ENCODE measurements around the gene SLC2A4RG.

DNA sequence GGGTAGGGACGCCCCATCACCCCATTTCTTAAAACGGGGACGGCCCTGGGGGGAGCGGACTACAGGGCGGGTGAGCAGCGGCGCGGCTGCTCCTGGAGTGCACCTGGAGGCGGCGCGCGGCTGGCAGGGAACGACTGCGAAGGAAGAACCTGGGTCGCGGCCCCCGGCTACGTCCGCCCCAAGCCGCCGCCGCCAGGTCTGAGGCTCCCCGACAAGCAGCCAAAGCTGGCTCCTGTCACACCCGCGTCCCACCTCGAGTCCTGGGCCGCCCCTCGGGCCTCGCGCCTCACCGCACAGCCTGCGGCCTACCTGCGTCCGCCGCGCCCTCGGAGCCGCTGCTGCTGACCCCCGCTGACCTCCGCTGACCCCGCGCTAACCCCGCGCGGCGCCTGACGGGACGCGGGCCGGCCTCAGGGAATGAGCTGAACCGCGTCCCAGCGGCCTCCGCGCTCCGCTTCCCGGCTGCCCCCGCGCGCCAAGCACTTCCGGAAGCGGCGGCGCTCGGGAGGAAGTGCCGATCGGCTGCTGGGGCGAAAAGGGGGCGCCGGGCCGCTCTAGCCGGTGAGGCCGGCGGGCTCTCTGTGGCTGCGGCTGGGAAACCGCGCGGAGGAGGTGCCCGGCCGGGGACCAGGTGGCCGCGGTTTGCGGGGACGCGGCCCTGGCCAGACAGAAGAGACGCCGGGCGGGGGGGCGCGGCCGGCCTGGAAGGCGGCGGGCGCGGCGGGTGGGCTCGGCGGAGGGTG is 31.8 kb upstream of the SLC2A4RG start, which contains the start of the genes ARFRP1 and ZGPAT:
- TF ChIP-seq, protein P1, sequence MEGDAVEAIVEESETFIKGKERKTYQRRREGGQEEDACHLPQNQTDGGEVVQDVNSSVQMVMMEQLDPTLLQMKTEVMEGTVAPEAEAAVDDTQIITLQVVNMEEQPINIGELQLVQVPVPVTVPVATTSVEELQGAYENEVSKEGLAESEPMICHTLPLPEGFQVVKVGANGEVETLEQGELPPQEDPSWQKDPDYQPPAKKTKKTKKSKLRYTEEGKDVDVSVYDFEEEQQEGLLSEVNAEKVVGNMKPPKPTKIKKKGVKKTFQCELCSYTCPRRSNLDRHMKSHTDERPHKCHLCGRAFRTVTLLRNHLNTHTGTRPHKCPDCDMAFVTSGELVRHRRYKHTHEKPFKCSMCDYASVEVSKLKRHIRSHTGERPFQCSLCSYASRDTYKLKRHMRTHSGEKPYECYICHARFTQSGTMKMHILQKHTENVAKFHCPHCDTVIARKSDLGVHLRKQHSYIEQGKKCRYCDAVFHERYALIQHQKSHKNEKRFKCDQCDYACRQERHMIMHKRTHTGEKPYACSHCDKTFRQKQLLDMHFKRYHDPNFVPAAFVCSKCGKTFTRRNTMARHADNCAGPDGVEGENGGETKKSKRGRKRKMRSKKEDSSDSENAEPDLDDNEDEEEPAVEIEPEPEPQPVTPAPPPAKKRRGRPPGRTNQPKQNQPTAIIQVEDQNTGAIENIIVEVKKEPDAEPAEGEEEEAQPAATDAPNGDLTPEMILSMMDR (IDR thresholded peaks at IDR 0.05; ENCODE audit: extremely low read depth in 1 of 2, insufficient read depth in 1 of 2, low read depth in 1 of 2, low read length in 2 of 2) = no peak
- TF ChIP-seq POLR2AphosphoS5 (IDR thresholded peaks at IDR 0.05; ENCODE audit: insufficient read depth, low read depth, low read length) = peak; percentile 84
- peak; percentile 44 for TF ChIP-seq POLR2A (IDR thresholded peaks at IDR 0.05; ENCODE audit: low read depth, low read length)
